Spleen (tissue), 11 donors: Measurements from ENCODE around the gene STON2. TPM values are rescaled to one million over a fixed set of nuclear protein-coding genes. Genes with fewer than 3 reads are reported as not detected.

ENCODE experiments used
- DNase-seq: peaks from one replicate; pipeline ENCODE4 v3.0.0-alpha.2; 2020
- H3K27ac ChIP-seq, 8 donors: fragments of 200-600 bp; sonication (generic) in 7 of 8; 1 replicate in 4 of 8; 2 replicates in 4 of 8; pipeline versions ENCODE4 v1.5.0 to v1.8.0; 2016 to 2021; ENCODE audit warnings: inconsistent platforms in 4 of 8, mild to moderate bottlenecking in 4 of 8, moderate library complexity in 1 of 8
- H3K27me3 ChIP-seq, 7 donors: fragments of 200-600 bp; sonication (generic) in 6 of 7; replicated peaks in 1 of 7; 1 replicate in 4 of 7; 2 replicates in 3 of 7; pipeline versions ENCODE4 v1.5.0 to v1.8.0; 2016 to 2021; ENCODE audit warnings: inconsistent platforms in 3 of 7, mild to moderate bottlenecking in 1 of 7
- H3K36me3 ChIP-seq, 6 donors: fragments of 200-600 bp; sonication (generic) in 5 of 6; 1 replicate in 4 of 6; 2 replicates in 2 of 6; pipeline versions ENCODE4 v1.5.0 to v1.8.0; 2016 to 2021; ENCODE audit warnings: inconsistent platforms in 2 of 6
- H3K4me1 ChIP-seq, 6 donors: fragments of 200-600 bp; sonication (generic) in 5 of 6; 1 replicate in 3 of 6; 2 replicates in 3 of 6; pipeline versions ENCODE4 v1.5.0 to v1.8.0; 2016 to 2021; ENCODE audit warnings: inconsistent platforms in 3 of 6
- H3K4me3 ChIP-seq, 8 donors: fragments of 200-600 bp; sonication (generic) in 7 of 8; 1 replicate in 4 of 8; 2 replicates in 4 of 8; pipeline versions ENCODE4 v1.5.0 to v1.8.0; 2016 to 2021; ENCODE audit warnings: inconsistent platforms in 4 of 8, mild to moderate bottlenecking in 4 of 8, moderate library complexity in 2 of 8
- H3K9me3 ChIP-seq, 8 donors: fragments of 200-600 bp; sonication (generic) in 7 of 8; 1 replicate in 4 of 8; 2 replicates in 4 of 8; pipeline versions ENCODE4 v1.5.0 to v1.8.0; 2016 to 2021; ENCODE audit warnings: inconsistent platforms in 4 of 8
- CTCF ChIP-seq, 11 experiments: fragments of 200-600 bp in 7 of 11; fragments of 450-650 bp in 4 of 11; sonication (generic) in 4 of 11; IDR thresholded peaks in 8 of 11; conservative IDR thresholded peaks in 3 of 11; 1 replicate in 7 of 11; 2 replicates in 4 of 11; pipeline versions ENCODE4 v1.4.0 to v1.8.0; 2016 to 2021; ENCODE audit warnings: antibody characterized with exemption in 11 of 11, inconsistent platforms in 4 of 11, mild to moderate bottlenecking in 1 of 11
- POLR2A ChIP-seq, 3 donors: fragments of 450-650 bp; IDR thresholded peaks; one replicate each; pipeline ENCODE4 v1.5.1; 2017; ENCODE audit warnings: antibody characterized with exemption in 3 of 3, mild to moderate bottlenecking in 1 of 3
- POLR2AphosphoS5 ChIP-seq, 3 donors: sonication (generic); formaldehyde crosslinking; IDR thresholded peaks; one replicate each; pipeline ENCODE4 v1.5.1; 2017; ENCODE audit warnings: antibody characterized with exemption in 3 of 3
- WGBS, 5 donors: extraction: QIAGEN DNeasy Blood & Tissue Kit in 3 of 5; methylation state at CpG; one replicate each; pipeline versions ENCODE4 v1.1.5 to v1.1.7; 2013 to 2018; 5-methylcytosine and 5-hydroxymethylcytosine counted together
- intact Hi-C: fragments of 100-400 bp; cut with DNase I; formaldehyde crosslinking; loops from one replicate; pipeline ENCODE4 v1.15.0; 2023; ENCODE audit warnings: low total_unique reads
- polyA plus RNA-seq, 3 donors: library from polyadenylated mRNA; stranded (reverse); fragments of 200-250 nt; gene quantifications; one replicate each; pipeline ENCODE4 v1.2.1, GENCODE V29; 2013
- total RNA-seq, 7 donors: library from RNA; depleted of rRNA in 3 of 7; stranded (reverse); fragments of >200 nt in 3 of 7; fragmentation: NEBNext Ultra II Directional in 4 of 7; extraction: Animal tissue kit (Norgen Biotek cat#: 25700) in 4 of 7; gene quantifications; one replicate each; pipeline versions ENCODE4 v1.1.0 to v1.2.1, GENCODE V29; 2016 to 2021
- donor health status: healthy with polysubstance abuse.
- donor health status: DM: no; HTN: no; CAD: no; lungs with moderate emphysema.
- donor health status: DM: no; HTN: no; CAD: no.
- donor health status: Bipolar disorder and iron deficiency.
- donor health status: healthy.
- donor health status: DM: no; HTN: no; CAD: no.
- donor health status: DM: yes; HTN: yes; CAD: no.

STON2 gene
- total and polyA plus RNA-seq, 10 donors: 3.5 to 236 (median 167) TPM

GRCh38 chr14:81323093-81323492 lies 77.0 kb downstream of the STON2 start:
- Histone ChIP-seq H3K4me3 (no peak overlapping the region), H3K27ac (no peak overlapping the region), H3K9me3 (no peaks in the 10 kb centered on the region), H3K36me3 (no peaks in the 10 kb centered on the region), H3K4me1 (peaks cover 0 to 10% (median 3%) of the 10 kb centered on the region in 6 donors), H3K27me3 (no peaks in the 10 kb centered on the region)
- WGBS, 5 donors: 80 to 92% (median 84%) methylated on average over 2 of the region's 2 CpGs
- intact Hi-C loops: loop anchor here (10.0 kb wide), 1 partner anchor 52 kb away; no protein-coding TSS in a partner anchor
- no peak for DNase-seq
- no peak for TF ChIP-seq CTCF (IDR thresholded peaks at IDR 0.05 in 8 of 11, conservative IDR thresholded peaks at IDR 0.05 in 3 of 11)
- no peak for TF ChIP-seq POLR2AphosphoS5 (IDR thresholded peaks at IDR 0.05)
- no peak for TF ChIP-seq POLR2A (IDR thresholded peaks at IDR 0.05)

- no peak for DNase-seq
- Histone ChIP-seq H3K27me3 (no peaks in the 10 kb centered on the region), H3K4me1 (peaks cover 0 to 16% (median 3%) of the 10 kb centered on the region in 6 donors), H3K4me3 (no peak overlapping the region), H3K27ac (peak overlapping the region in 1 of 8 donors; percentile 10), H3K9me3 (no peaks in the 10 kb centered on the region), H3K36me3 (no peaks in the 10 kb centered on the region)
- intact Hi-C loops: loop anchor here (10.0 kb wide), 1 partner anchor 55 kb away; no protein-coding TSS in a partner anchor
- WGBS, 5 donors: 83 to 93% (median 86%) methylated on average over 3 of the region's 3 CpGs
- TF ChIP-seq POLR2AphosphoS5 (IDR thresholded peaks at IDR 0.05): no peak
- TF ChIP-seq CTCF (IDR thresholded peaks at IDR 0.05 in 8 of 11, conservative IDR thresholded peaks at IDR 0.05 in 3 of 11): no peak
- no peak for TF ChIP-seq POLR2A (IDR thresholded peaks at IDR 0.05)
These were observed 80.2 kb downstream of the STON2 start for GRCh38 chr14:81319946-81320345.

GRCh38 chr14:81319314-81319713 lies 80.8 kb downstream of the STON2 start:
- DNase-seq: no peak
- TF ChIP-seq POLR2AphosphoS5 (IDR thresholded peaks at IDR 0.05): no peak
- TF ChIP-seq POLR2A (IDR thresholded peaks at IDR 0.05): no peak
- TF ChIP-seq CTCF (IDR thresholded peaks at IDR 0.05 in 8 of 11, conservative IDR thresholded peaks at IDR 0.05 in 3 of 11): no peak
- 90 to 99% (median 94%) methylated on average over 2 of the region's 2 CpGs for WGBS, 5 donors

GRCh38 chr14:81315341-81315740 lies 84.8 kb downstream of the STON2 start:
- H3K9me3 ChIP-seq: no peaks in the 10 kb centered on the region
- peak overlapping the region in 1 of 8 donors; percentile 37 for H3K27ac ChIP-seq
- peaks cover 0 to 35% (median 18%) of the 10 kb centered on the region in 6 donors for H3K4me1 ChIP-seq
- H3K36me3 ChIP-seq: no peaks in the 10 kb centered on the region
- TF ChIP-seq CTCF (IDR thresholded peaks at IDR 0.05 in 8 of 11, conservative IDR thresholded peaks at IDR 0.05 in 3 of 11) (no peak), POLR2AphosphoS5 (IDR thresholded peaks at IDR 0.05) (no peak), POLR2A (IDR thresholded peaks at IDR 0.05) (no peak)
- no peak for DNase-seq
- no peak overlapping the region for H3K4me3 ChIP-seq
- H3K27me3 ChIP-seq: no peaks in the 10 kb centered on the region
- intact Hi-C loops: no loop called here
- 70 to 79% (median 71%) methylated on average over 5 of the region's 5 CpGs for WGBS, 5 donors

More at GRCh38 chr14:81319314-81319713, 80.8 kb downstream of the STON2 start:
- Histone ChIP-seq H3K27me3 (no peaks in the 10 kb centered on the region), H3K4me1 (peaks cover 0 to 18% (median 3%) of the 10 kb centered on the region in 6 donors), H3K9me3 (no peaks in the 10 kb centered on the region), H3K27ac (no peak overlapping the region), H3K36me3 (no peaks in the 10 kb centered on the region), H3K4me3 (no peak overlapping the region)
- intact Hi-C loops: no loop called here
